PFSK-1 (cell line): ENCODE data around the gene DPYSL3.

ENCODE experiments used
- POLR2AphosphoS5 ChIP-seq: IDR thresholded peaks from 2 replicates; pipeline ENCODE4 v1.6.1; 2012; ENCODE audit warnings: low read depth, mild to moderate bottlenecking, control low read depth, low read length, moderate library complexity
- REST ChIP-seq, 2 experiments: IDR thresholded peaks; 2 replicates each; pipeline versions ENCODE4 v1.6.1 to v1.8.0; 2011 to 2012; ENCODE audit warnings: low read depth in 2 of 2, low read length in 2 of 2, control low read depth in 1 of 2, inconsistent platforms in 1 of 2, mild to moderate bottlenecking in 1 of 2, moderate library complexity in 1 of 2; ENCODE audit not compliant: insufficient read depth in 1 of 2

GRCh38 chr5:147382776-147383175, 127.1 kb downstream of the DPYSL3 start:
- TF ChIP-seq POLR2AphosphoS5 (no peak), REST (IDR thresholded peaks at IDR 0.05; ENCODE audit: insufficient read depth in 1 of 2, low read depth in 2 of 2, low read length in 2 of 2) (no peak)
